ENCODE data around the gene PSMB10.
"Not testable (repeated sequence)": the region's sequence is repeated elsewhere in the genome, so short reads cannot be mapped to it uniquely, and the experiment has no call there.

Gene PSMB10

DNA sequence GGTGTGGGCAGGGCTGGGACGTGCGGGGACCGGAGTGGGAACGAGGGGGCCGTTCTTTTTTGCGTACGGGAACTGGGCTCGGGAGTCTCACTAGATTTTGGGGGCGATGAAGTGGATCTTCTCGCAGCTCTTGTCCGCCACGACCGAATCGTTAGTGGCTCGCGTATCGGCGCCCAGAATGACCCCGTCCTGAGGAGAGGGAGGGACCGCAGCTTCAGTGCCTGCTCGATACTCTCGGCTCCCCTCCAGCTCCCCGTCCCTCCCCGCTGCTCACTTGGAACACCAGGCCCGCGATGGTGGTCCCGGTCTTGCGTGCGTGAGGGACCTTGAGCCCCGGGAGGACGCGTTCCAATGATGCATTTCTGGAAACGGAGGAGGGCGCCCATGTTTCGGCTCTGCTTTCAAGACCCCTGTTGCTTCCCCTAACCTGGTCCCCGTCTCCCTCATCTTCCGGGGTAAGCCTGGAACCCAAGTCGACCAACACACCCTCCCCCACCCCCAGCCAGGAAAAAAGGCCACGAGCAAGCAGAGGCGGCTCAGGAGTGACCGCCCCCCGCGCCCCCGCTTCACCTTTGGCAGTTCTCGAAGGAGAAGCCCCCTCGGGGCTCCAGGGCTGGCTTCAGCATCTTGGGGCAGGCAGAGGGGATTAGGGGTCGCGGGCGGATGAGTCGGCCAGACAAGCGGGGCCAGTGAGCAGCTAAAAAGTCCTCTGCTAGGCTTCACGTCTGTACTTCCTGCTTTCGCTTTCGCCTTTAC lies at the start of gene PSMB10:
Gene PSMB10 (minus strand): TSS at position 727 of the 756 bp plus-strand sequence. CDS start 101 bp downstream, at position 626.
- peak in 1 of 2 experiments; percentile 17 for DNase-seq

DNA sequence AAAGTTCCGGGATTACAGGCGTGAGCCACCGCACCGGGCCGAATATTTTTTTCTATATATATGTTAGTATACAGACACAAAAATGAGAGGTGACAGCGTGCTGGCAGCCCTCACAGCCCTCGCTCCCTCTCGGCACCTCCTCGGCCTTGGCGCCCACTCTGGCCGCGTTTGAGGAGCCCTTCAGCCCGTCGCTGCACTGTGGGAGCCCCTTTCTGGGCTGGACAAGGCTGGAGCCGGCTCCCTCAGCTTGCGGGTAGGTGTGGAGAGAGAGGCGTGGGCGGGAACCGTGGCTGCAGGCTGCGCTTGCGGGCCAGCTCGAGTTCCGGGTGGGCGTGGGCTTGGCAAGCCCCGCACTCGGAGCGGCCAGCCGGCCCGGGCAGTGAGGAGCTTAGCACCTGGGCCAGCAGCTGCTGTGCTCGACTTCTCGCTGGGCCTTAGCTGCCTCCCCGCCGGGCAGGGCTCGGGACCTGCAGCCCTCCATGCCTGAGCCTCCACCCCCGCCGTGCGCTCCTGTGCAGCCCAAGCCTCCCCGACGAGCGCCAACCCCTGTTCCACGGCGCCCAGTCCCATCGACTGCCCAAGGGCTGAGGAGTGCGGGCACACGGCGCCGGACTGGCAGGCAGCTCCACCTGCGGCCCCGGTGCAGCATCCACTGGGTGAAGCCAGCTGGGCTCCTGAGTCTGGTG lies 45.5 kb upstream of the PSMB10 start:
- no peak for DNase-seq

DNA sequence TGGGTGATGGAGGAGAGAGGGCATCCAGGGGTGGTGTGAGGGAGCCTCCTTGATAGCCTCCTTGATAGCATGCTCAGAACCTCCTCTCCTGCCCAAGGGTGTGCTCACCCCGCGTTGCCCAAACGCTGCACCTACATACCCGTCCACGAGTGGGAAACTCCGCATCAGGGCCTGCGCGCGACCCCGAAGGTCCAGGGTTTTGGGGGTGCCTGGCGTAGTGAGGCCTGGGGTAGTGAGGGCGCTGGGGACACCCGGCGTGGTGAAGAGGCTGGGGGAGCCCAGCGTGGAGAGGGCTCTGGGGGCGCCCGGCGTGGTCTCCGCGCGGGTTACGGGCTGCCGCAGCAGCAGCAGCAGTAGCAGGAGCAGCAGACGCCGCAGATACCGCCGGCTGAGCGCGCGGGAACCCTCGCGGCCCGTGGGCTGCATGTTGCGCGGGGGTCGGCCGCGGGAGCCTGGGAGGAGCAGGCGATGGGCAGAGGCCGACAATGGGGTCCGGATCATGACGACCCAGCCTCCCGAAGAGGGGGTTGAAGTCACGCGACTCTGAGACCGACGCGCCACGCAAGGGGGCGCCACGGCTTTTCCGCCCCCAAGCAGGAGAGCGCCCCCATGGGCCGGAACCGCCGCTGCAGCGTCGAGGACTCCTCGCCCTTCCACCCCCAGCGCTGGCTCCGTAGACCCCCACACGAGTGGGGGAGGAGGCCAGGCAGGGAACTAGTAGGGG lies 43.5 kb upstream of the PSMB10 start, which contains the start of gene DPEP3:
Gene DPEP3 (minus strand): TSS at position 545 of the 724 bp plus-strand sequence. CDS start 119 bp downstream, at position 426.
- no peak for DNase-seq

DNA sequence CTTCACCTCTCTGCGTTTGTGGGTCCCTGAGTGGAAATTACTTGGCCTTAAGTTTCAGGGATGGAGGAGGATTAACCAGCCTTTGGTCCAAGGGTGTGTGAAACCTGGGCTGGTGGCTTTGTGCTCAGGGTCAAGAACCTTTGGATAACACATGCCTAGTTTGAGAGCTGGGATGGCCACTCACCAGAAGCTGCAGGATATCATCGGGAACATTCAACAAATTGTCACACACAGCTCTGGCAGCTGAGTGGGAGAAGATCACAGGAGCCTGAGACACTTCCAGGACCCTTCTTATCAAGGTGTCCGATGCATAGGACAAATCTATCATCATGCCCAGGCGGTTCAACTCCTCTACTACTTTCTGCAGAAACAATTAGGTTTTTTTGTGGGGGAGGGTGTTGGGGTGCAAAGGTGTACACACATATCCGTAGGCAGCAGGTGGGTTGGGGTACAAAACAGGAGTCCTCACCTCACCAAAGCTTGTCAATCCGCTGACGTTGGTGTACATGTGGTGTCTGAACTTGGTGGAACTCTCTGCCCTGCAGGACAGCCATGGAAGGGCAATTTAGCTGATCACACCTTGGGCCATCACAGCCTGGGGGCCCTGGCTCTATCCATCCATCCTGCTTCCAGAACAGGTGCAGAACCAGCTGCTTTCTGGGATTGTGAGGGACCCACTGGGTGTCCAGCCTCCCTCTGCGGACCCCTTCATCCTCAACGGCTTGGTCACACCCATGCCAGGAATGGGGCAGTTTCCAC lies 41.0 kb upstream of the PSMB10 start:
- DNase-seq: no peak

DNA sequence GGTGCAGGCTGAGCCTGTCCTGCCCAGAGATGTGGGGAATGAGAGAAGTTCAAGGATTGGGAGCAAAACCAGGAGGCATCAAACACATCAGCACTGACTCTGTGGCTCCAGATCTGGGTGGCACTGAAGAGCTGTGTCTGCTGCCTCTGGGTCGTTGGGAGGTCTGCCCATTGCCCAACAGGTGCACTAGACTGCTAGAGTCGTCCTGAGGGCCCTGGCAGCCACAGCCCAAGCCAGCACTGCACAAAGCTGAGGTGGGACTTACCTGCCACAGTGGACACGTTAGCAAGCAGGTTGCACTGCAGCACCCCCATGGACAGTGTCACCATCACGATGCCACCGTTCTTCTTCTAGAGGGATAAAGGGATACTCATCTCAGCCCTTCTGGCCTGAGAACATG lies 40.4 kb upstream of the PSMB10 start:
- DNase-seq: no peak

DNA sequence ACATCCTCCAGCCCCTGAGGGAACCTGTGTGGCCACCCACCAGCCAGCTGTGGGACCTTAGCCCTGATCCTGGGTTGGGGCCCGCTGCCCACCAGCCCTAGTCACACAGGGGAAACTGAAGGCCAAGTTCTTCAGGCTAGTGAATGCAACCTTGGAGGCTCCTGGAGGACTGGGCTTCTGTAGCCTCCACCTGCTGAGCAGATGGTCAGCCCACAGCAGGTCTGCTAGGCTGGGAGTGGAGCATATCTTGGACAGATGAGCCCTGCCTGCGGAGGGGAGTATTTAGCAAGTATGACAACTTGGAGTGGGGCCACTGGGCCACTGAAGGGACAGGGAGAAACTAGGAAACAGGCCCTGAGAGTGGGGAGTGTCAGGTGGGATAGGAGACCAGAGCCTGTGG lies 39.6 kb upstream of the PSMB10 start:
- DNase-seq: no peak

DNA sequence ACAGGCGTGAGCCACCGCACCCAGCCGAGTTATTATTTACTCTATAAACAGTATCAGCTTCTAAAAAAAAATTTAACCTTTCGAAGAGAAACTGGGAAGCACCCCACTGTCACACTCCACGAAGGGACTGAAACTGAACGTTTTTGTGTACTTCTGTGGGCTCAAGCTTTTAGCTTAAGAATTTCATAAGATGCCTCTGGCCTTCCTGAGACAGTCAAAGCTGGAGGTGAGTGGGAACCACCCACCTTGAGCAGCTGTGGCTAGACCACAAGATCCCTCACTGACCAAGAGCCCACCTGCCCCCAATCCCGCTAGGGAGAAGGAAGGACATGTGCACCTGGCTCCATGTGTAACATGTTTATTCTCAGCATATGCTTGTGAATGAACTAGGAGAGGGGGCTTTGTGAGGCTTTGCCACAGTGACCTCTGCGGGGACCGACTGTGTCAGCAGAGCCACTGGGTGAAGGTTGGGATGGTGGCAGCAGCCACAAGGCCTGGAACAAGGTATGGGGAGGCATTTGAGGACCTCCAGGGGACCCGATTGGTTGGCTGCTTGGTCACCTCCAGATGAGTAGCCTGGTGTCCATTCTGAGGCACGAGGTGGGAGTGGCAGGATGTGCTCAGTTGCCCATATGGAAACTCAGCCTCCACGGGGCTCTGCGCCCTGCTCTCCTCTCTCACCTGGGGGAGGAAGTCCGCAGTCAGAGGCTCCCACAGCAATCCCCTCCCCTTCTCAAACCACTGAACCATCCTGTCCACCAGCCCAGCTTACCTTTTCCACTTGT lies 38.9 kb upstream of the PSMB10 start:
- DNase-seq: no peak

DNA sequence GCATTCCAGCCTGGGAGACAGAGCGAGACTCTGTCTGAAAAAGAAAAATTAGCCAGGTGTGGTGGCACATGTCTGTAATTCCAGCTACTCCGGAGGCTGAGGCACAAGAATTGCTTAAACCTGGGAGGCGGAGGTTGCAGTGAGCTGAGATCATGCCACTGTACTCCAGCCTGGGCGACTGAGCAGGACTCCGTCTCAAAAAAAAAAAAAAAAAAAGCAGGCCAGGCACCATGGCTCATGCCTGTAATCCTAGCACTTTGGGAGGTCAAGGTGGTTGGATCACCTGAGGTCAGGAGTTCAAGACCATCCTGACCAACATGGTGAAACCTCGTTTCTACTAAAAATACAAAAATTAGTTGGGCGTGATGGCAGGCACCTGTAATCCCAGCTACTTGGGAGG lies 35.6 kb upstream of the PSMB10 start:
- not testable (repeated sequence) for DNase-seq

DNA sequence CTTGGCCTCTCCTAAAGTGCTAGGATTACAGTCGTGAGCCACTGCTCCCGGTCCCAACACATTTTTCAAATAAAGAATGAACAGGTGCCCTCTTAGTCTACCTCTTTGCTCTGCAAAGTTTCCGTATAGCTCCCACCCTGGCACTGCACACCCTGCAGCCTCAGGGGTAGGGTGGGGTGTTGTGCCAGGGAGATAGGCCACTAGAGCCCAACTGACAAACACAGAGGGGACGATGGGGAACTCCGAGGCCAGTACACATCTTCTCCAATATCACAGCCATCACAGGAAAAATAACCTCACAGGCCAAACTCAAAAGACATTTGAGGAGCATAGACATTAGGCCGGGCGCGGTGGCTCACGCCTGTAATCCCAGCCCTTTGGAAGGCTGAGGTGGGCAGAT lies 34.5 kb upstream of the PSMB10 start:
- no peak for DNase-seq

DNA sequence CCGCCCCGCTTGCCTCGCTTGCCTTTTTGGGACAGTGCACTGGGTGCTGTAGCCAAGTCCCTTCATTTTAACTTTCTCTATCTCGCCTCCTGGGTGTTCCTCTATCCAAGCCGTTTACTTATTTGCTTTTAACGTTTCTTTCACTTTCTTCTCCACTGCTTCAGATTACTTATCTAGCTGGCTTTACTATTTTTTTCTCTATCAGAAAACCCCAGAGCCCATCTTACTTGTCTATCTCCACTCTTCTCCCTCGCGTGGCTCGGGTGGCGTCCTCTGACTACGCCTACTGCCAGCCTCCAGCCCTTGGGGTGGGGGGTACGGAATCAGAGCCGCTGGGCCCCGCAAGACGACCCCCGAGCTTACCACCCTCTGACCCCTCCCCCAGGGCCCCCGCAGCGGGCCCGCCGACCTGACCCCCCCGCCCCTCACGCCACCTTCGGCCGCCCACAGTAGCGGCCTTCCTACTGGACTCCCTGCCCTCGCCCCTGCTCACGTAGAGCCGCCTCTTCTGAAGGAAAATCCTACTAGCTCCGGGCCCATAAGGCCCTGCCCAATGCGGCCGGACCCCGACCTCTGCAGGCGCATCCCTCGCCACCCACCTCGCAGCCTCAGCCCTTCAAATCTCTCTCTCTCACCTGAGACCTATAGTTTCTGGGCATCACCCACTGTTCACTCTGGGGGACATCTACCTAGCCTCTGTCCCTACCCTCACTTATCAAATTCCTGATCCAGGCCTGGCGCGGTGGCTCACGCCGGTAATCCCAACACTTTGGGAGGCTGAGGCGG lies 32.8 kb upstream of the PSMB10 start:
- DNase-seq: no peak

DNA sequence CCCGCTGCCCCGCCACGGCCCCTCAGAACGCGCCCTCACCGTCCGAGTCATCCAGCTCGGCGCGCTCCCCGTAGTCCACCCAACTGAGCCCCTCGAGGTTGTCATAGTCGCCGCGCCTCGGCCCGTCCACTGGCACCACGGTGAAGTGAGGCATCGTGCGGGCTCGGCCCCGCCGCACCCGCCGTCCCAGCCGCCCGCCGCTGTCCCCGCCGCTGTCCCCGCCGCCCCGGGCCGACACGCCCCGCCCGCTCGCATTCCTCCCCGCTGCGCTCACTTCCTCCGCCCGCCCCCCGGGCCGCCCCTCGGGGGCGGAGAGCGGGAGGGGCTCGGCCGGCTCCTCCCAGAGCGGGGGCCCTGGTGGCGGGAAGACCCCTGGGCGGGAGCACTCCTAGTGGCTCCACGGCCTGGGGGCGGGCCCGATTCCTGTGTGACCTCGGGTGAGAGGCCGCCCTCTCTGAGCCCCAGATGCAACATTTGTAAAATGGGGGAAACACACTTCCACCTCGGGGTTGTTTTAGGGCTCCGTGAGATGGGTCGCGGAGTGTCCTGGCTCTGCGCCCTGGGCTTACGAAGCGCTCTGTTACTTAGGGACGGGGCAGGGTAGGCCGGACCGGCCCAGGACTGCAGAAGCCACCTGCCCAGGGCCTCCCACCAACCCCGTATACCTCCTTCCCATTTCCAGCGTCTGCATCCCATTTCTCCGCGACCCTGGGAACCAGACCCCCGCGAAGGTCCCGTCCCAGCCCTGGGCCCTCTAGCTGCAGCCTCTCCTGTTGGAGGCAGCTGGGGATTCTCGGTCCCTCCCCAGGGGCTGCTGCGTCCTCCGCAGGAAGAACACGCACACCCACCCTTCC lies 32.0 kb upstream of the PSMB10 start, which contains the start of gene SLC12A4:
Gene SLC12A4 (minus strand): TSS at position 238 of the 854 bp plus-strand sequence. CDS start 84 bp downstream, at position 154.
- DNase-seq: peak in 1 of 2 experiments; percentile 30

DNA sequence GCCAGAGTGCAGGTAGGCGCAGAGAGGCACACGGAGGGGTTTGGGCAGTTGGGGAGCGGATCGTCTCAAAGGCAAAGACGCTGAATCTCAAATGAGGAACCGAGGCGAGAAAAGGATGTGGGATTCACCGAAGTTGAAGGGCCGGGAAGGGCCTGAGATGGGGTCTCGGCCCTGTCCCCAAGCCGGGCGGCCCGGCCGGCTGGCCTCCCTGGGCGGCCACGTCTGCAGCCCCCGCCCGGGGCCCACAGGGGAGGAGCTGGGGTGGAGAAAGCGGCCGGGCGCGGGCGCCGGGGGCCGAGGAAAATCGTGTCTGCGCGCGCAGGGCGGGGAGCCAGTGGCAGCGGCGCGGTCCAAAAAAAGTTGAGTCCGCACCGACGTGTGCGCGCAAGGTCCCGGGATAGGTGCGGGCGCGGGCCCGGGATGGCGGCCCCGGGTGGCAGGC lies 31.3 kb upstream of the PSMB10 start:
- DNase-seq: no peak

DNA sequence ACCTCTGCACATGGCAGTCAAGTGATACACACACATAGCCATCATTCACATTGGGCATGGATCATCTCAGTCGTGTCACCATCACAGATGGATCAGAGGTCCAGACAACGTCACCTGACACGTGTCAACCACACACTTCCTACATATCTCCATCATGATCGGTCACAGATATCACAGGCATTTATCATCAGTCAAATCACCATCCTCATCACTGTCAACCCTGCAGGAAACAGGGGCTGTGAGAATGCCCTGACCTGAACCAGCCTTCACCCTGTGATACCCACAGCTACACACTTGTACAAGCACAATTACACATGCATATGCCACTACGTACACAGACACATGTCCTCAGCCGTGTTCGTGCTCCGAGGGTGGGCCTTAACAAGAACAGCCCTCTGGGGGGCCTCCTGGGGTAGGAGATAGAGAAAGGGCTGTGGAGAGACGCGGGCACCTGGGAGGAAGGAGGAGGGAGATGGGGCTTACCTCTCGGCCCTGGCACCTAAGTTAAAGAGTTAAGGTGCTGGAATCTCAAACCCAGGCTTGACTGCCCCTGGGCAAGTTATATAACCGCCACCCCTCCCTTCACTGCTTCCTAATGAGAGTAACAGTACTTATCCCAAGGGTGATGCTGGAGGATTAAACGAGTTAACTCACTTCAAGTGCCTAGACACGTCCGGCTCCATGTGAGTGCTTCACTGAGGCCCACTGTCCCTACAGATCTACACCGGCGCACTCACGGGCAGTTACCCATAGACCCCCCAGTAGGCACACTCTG lies 30.7 kb upstream of the PSMB10 start:
- no peak for DNase-seq

DNA sequence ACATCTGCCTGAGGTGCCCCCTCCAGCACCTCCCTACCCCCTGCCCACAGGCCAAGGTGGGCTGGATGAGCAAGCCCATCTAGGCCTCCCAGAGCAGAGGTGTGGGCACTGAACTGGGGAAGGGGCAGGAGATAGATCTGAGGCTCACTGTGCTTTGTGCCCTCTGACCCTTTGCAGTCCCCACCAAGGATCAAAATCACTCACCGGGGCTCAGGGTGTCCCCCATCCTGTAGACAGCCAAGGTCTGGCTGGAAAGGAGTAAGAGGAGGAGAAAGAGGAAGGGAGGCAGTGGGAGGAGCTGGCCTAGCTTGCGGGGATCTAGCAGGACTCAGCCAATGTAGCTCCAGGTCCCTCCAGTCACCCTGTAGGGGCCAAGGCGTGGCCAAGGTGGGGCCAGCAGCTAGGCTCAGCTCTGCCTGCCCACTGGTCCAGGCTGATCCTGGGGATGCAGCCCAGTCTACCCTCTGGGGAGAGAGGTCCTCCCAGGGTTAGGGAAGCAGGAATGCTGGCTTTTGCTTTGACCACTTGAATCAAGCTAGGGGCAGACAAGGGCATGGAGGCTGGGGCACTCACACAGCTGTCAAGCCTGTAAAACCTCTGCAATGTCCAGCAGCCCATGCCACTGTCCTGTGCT lies 30.0 kb upstream of the PSMB10 start:
- DNase-seq: no peak

DNA sequence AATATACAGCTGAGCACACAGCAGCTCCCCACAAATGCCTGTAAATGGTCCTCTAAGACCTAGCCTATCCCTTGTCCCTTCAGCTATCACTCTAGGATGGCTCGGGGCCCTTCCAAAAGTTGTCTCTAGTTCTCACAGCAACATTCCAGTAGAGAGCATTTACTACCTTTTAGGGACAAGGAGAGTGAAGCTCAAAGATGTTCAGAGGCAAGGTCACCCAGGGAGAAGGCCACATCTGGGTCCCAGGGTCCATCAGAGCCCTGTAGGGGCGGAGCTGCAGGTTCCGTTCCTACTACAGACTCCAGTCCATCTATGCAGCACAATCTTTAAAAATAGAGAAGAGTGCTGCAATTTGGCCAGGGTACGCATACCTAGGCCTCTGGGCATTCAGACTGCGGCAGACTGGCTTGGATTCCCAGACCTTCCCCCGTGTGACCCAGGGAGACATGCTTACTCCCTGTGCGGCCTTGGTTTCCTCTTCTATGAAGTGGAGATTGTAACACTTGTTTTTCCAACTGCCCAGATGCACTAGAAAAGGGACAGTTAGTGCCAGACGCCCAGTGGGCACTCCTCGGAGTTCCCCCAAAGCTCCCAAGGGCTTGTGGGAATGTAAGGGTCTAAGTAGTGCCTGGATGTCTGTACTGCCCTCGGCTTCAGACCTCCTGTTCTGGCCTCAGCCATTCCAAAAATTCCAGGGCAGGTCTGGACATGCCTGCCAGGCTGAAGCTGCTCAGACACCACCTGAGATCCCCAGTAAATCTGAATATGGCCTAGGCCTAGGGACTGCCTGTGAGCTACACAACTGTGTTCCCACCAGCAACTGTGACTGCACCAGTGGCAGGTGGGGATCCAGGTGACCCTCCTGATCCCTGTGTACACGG lies 29.3 kb upstream of the PSMB10 start:
- DNase-seq: no peak

DNA sequence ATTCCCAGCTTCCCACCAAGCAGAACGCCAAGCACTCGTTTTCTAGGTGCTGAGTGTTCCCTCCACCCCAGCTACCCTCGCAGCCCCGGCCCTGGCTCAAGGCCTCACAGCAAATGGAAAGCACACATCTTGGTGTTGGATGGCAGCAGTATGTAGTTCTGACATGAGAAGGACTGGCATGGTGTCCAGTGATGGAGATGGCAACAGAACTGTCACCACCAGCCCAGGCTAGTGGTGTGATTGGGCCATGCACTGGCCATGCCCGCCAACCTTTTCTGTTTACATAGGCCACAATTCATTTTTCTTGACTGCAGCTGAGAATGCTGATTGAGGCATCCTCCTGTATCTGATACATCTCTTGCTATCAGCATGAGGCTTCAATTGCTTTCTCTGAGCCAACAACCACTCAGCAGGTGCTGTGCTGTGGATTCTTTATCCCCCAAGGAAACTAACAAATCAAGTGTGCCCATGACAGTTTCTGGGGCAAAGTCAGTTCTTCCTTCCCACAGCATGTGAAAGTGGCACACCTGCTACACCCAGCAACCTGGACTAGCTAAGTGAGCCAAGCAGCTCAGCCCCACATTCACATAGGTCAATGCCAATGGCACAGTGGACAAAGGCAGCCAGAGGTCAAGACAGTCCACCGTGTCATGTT lies 28.0 kb upstream of the PSMB10 start:
- no peak for DNase-seq
